ENCODE data around the gene ANKRD9.
"Not testable (repeated sequence)": the region's sequence is repeated elsewhere in the genome, so short reads cannot be mapped to it uniquely, and the experiment has no call there.

Gene ANKRD9

DNA sequence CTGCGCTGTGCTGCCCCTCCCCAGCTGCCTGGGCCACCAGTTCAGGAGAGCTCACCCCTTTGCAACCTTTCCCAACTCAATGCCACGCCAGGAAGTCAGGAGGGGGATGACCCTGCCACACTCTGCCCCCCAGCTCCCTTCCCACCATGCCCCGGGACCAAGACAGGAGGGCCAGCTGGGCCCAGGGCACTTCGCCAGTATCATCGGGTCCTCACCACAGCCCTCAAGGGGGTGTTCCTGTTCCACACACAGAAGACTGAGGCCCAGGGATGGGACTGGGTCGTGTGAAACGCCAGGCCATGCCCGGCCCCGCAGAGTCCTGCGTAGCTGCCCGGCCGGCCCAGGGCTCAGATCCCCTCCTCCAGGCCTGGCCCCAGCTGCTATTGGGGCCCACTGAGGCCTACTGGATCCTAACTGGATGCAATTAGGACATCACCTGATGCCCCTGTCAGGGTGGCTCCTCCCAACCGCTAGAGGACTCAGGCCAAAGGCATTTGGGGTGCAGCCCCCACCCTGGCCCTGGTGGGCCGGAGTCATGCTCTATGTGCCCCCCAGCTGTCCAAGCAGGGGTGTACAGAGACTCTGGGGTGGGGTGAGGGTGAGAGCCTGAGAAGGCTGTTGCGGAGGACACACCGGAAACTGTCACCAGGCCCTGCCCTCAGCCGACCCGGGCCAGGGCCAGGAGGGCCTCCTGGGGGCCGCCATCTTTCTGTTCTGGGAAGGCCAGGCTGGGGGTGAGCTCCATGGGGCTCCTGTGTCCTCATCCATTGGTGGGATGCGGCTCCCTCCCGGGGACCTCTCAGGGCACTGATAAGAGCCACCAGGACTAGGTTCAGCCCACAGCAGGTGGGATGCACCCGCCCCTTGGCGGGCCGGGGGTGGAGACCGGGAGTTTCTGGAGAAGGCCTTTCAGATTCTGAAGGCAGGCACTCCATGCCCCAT, 29.3 kb upstream of the ANKRD9 start:
- DNase-seq: no peak

DNA sequence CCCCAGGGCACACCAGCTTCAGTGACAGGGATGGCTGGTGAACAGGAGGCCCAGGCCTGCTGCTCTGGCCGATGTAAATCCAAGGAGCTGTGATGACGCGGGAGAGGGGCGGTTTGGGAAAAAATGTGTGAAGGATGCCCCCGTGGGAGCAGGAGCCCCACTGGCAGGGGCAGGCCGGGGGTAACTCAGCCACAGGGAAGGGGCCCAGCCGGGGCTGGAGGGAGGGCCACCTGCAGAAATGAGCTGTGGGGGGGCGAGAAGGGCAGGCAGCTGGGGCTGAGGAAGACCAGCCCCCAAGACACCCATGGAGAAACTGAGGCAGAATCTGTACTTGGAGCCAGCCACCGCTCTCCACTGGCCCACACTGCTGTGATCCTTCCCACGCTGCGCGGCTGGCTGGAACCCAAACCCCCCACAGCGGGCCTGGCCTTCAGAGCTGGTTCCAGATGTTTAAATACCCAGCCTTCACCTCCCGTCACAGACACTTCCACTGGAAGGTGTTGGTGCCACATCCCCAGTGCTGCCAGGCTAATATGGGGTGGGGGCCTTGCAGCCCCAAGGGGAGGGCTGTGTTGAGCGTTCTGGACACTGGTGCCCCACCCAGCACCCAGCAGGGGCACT, 28.5 kb upstream of the ANKRD9 start:
- no peak for DNase-seq

DNA sequence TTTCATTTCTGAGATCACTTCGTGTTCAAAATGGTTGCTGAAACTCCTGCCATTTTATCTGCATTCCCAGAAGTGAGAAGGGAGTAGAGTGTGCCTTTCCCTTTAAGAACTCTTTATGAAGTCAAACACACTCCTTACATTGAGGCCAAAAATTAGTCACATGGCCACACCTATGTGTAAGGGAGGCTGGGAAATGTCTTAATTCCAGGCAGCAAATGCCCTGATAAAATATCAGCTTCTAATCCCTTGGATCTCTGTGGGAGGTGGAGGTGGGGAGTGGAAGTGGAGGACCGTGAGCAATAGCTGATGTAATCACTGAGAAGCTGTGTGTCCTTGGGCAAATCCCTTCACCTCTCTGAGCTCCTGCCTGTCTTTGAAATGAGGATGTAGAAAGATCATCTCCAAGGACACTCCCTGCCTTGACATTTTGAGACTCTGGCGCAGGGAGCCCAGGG, 22.7 kb upstream of the ANKRD9 start:
- DNase-seq: no peak

DNA sequence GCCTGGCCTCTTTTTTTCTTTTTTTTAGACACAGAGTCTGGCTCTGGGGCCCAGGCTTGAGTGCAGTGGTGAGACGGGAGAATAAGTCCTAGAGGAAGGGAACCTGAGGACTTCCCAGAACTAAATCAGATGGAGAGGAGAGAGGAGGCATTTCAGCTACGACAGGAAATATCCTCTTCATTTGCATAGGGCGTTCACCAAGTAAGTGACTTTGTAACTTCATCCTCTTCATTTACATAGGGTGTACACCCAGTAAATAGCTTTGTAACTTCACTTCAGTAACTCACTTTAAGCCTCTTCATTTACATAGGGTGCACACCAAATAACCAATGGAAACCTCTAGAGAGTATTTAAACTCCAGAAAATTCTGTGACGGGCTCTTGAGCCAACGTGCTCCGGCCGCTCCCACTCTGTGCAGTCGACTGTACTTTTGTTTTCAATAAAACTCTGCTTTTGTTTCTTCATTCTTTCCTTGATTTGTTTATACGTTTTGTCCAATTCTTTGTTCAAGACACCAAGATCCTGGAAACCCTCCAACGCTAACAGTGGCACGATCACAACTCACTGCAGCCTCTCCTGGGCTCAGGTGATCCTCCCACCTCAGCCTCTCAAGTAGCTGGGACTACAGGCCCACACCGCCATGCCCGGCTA, 21.4 kb upstream of the ANKRD9 start:
- DNase-seq: no peak

DNA sequence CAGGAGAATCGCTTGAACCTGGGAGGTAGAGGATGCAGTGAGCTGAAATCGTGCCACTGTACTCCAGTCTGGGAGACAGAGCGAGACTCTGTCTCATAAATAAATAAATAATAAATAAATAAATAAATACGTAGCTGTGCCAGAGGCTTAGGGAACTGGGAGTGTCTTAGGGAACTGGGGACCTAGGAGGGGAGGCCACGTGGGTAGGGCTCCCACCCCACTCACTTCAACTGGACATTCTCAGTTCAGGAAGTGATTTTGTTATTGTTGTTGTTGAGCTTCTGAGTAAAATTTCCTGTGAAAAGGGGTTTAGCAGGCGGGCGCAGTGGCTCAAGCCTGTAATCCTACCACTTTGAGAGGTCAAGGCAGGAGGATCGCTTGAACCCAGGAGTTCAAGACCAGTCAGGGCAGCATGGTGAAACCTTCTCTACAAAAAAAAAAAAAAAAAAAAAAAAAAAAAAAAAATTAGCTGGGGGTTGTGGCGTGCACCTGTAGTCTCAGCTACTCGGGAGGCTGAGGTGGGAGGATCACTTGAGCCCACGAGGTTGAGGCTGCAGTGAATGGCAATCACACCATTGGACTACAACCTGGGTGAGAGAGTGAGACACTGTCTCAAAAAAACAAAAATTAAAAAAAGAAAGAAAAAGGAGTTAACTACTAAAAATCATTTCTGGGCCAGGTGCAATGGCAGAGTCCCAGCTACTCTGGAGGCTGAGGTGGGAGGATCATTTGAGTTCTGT, 19.0 kb upstream of the ANKRD9 start:
- DNase-seq: no peak

DNA sequence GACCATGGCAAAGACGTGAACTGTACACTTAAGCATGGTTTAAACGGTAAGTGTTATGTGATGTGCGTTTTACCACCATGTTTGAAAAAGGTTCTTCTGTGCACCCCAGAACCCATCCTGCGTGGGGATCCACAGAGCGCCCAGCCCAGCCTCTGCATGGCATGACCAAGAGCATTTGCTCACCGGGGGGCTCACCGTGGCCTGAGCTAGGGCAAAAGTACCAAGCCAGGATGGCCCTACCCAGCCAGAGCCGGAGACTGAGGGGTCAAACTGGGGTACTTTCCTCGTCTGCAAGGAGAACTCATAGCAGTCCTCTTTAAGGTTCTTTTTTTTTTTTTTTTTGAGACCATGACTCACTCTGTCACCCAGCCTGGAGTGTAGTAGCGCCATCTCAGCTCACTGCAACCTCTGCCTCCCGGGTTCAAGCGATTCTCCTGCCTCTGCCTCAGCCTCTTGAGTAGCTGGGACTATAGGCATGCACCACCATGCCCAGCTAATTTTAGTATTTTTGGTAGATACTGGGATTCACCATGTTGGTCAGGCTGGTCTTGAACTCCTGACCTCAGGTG, 16.4 kb upstream of the ANKRD9 start:
- no peak for DNase-seq

DNA sequence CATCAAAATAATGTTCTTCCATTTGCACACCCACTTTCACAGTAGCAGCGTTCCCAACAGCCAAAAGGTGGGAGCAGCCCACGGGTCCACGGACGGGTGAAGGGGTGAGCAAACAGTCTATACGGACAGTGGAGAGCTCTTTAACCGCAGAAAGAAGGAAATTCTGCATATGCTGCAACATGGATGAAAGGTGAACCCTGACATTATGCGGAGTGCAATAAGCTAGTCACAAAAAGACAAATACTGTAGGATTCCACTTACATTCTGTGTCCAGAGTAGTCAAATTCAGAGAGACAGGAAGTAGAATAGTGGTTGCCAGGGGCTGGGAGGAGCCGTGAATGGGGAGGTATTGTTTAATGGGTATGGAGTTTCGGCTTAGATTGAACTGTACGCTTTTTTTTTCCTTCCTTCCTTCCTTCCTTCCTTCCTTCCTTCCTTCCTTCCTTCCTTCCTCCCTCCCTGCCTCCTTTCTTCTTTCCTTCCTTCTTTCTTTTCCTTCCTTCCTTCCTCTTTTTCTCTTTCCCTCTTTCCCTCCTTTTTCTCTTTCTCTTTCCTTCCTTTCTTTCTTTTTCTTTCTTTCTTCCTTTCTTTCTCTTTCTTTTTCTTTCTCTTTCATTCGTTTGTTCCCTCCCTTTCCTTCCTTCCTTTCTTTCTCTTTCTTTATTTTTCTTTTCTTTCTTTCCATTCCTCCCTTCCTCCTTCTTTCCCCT, 15.8 kb upstream of the ANKRD9 start:
- peak; percentile 41 to 59 for DNase-seq

DNA sequence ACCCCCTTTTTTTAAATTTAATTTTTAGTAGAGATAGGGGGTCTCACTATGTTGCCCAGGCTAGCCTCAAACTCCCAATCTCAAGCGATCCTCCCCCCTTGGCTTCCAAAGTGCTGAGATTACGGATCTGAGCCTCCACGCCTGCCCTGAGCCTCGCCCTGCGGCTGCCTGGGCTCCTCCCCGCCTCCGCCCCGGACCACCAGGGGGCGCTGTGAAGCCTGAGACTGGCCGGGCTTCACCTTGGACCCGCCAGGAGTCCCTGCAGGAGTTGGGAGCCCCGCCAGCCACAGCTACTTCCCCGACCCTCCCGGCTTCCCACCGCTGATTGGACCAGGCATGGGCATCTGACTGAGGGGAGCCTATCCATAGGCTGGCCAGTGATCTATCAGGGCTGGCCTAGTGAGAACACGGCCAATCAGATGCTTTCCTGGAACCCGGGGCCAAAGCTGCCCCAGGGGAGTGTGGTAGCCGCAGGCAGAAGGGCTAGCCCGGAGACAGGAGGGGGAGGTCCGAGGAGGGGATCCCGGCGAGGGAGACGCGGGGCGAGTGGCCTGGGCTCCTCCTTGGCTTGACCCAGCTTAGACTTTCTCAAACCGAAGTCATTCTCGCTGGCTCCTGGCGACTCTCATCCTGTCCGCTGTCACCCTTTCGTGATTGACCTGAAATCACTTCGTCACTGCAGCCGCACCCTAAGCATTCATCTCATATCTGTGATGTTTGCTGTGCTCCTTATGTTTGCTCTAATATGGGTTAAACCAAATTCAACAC, 15.1 kb upstream of the ANKRD9 start:
- peak; percentile 100 for DNase-seq

DNA sequence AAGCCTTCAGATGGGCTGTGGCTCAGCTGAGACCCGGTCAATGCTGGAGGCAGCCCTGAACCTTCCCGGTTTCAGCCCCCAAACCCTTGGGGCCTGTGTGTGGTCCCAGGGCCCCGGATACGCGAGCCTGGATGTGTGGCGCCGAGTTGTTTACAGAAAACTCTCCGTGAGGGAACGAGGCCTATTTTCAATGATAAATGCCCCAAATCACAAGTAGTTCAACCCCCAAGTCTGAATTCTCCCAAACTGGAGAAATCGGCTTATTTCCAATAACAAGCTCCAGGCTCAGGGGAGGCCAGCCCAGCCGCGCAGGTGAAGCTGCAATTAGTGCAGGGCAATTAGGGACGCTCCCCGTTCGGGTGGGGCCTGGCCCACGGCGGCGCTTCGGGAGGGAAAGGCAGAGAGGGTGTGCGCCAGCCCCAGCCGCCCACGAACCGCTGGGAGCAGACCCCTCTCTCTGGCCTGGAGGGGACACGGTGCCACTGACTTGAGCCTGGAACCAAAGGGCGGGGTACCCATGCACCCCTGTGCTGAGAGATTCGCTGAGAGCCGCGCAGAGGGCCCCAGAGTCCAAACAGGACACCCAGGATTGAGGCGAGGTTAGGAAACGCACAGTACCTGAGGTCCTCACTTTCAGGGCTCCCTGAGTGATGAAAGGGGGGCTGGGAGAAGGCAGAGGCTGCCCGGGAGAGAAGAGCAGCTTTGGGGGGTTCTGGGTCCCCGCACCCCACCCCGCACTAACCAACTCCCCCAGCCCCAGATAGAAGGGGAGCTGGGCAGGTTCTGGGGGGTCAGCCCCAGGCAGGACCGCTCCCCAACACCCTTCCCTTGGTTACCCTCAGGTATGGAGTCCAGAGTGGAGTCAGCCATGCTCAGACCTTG, 14.2 kb upstream of the ANKRD9 start:
- DNase-seq: no peak

DNA sequence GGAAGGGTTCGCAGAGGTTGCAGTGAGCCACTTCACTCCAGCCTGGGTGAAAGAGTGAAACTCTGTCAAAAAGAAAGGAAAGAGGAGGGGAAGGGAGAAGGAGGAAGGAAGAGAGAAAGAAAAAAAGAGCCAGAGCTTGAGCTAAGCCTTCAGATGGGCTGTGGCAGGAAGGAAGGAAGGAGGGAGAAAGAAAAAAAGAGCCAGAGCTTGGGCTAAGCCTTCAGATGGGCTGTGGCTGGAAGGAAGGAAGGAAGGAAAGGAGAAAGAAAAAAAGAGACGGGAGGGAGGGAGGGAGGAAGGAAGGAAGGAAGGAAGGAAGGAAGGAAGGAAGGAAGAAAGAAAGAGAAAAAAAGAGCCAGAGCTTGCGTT, 13.6 kb upstream of the ANKRD9 start:
- DNase-seq: no peak

DNA sequence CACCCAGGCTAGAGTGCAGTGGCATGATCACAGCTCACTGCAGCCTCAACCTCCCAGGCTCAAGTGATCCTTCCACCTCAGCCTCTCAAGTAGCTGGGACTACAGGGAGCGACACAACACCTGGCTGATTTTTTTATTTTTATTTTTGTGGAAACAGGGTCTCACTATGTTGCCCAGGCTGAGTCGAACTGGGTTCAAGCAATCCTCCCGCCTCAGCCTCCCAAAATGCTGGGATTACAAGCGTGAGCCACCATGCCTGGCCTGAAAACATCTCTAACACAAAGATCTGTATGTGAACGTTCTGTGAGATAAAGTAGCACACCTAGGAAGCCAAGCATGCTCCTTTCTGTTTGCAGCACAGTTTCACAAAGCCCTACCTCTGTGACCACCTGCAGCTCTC, 10.1 kb upstream of the ANKRD9 start:
- DNase-seq: not testable (repeated sequence)

DNA sequence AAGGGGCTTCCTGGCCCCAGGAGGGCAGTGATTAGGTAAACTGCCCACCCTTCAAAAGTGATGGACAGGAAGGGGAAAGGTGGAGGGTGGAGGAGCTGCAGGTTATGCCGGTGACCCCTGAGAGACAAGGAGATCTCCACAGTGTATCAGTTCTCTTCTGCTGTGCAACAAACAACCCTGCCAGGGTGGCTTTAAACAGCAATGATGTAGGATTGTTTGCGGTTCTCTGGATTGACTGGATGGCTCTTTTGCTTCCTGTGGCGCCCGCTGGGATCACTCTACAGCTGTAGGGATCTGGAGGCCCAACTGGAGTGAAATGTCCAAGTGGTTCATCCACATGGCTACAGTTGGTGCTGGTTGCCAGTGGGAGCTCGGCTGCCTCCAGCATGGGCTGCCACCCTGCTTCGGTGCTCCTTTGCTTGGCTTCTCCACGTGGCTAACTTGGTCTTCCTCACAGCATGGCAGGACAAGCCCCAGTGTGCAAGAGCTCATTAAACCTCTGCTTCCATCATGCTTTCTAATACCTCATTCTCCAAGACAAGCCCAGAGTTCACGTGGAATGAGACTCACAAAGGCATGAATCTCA, 8.6 kb upstream of the ANKRD9 start:
- DNase-seq: no peak

DNA sequence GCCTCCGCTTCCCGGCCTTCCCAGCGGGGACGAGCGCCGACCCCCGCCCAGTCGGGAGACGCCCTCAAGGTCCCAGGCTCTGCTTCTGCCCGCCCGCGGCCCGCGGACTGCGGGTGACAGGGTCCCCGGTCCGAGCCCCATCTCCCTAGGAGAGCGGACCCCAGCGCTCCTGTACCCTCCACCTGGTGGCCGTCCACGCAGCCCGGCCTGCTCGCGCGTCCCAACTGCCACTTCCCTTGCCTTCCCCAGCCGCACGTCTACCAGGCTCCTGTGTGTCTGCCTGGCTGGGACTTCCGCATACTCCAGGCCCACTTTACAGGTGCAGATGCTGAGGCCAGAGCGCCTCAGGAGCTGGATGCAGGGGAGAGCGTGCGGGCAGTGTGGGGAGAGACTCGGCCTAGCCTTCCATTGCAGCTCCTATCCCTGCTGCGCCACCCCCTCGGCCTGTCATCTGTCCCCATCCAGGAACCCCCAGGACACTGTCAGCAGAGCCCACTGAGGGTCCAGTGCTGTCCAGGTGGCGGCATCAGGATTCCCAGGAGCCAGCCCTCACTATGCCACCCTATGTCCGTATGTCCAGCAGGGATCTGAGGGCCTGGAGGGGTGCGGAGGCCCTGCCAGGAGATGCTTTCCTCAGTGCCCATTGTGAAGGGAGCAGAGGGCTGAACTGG, 8.0 kb upstream of the ANKRD9 start:
- peak in 1 of 2 experiments; percentile 49 for DNase-seq

DNA sequence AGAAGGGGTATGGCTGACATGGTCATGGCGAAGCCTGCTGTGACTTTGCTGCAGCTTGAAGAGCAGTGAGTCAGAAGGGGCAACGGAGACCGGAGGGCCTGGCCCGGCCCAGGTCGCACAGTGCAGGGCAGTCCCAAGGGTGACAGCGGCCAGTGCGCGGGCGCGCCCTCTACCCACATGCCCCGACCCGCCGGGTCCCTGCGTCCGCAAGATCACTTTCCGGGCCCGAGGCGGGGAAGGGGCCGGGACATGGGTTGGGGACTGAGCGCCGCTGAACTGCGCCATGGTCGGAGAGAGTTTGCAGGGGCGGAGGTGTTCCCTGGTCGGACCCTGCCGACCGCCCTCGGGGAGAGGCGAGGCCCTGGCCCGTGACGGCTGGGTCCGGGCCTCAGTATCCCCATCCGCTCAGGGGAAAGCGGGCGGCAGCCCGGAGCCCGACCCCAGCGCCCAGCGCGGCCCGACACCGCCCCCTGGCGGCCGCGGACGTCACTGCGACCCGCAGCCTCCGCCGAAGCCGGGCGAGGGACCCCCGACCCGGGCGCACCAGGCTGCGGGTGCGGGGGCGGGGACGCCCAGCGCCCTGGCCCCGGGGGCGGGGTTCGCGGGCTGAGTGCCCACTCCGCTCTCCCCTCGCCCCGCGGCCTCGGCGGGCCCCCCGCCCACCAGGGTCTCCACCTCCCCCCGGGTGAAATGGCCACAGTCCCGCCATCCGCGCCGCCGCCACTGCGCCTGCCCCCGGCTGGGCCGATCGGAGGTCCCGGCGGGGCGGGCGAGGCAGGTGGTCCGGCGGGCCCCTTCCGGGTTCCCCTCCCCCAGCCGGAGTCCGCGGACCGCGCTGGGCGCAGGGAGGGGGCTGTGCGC, 7.2 kb upstream of the ANKRD9 start:
- peak; percentile 37 to 64 for DNase-seq

DNA sequence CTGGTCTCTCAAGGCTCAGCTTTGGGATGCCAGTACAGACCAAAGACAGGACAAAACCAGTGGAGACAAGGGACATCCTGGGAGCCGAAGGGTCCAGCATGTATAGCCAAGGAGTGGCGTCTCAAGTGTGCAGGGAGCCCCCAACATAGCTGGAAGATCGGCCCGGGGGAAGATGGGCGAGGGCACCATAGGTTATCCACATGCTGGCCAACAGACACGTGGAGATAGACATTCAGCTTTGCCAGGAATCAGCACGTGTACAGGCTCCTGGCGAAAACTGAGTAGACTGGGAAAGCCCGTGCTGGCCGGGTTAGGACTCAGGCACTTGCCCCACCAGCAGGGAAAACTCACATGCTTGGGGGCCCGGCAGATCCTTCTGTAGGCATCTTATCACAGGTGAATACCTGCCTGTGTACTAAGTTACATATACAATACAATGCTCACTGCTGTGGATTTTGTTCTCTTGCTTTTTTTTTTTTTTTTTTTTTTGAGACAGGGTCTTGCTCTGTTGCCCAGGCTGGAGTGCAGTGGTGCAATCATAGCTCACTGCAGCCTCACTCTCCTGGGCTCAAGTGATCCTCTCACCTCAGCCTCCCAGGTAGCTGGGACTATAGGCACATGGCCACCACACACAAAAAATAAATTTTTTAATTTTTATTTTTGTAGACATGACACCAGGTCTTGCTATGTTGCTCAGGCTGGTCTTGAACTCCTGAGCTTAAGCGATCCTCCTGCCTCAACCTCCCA, 5.6 kb upstream of the ANKRD9 start:
- DNase-seq: no peak

DNA sequence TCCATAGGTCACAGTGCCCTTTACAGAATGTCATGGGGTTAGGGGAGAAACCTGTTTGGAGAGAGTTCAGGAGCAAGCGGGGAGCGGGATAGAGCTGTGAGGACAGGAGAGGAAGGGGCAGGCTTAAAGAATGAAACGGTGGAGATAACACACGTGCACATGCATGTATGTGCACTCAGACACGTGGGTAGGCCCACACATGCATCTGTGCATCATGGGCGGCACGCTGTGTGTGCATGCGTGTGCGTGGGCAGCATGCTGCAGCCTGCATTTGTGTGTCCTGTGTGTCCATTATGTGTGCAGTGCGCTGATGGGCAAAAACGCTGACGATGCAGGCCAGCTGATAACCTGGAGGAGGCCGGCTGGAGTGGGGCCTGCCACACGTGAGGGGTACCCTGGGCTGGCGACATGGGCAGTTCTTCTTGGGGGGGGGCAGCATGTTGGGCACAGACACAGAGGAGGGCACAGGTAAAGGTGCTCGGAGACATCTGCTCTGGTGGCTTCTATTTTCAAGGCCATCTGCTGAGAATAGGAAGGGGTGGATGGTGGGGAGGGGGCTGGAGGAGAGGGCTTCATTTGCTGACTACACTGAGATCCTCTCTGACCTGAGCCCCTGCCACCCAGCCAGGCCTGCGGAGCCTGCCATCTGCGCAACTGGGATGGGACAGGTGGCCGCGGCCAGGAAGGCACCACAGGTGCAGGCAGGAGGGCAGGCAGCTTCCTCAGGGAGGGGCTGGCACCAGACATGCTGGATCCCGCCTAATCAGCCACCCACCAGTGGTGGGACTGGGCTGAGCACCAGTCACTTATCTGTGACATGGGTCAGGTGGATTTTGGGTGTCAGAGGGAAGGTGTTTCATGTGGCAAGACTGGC, 4.6 kb upstream of the ANKRD9 start:
- DNase-seq: no peak
